OCI-LY3 (cell line): ENCODE measurements around the gene ENHO.

Source experiments
- H2AFZ ChIP-seq: fragments of 200-600, 300-600 bp; shearing (Covaris generic); 2 replicates; pipeline ENCODE4 v1.6.0; 2014; ENCODE audit warnings: antibody characterized with exemption, low read depth, low read length
- H3K27ac ChIP-seq: fragments of 200-600, 300-600 bp; sonication (generic); 2 replicates; pipeline ENCODE4 v1.5.1; 2014; ENCODE audit warnings: mild to moderate bottlenecking, low read length, moderate library complexity, mixed read lengths
- H3K27me3 ChIP-seq: fragments of 200-600, 300-600 bp; sonication (generic); 2 replicates; pipeline ENCODE4 v1.6.1; 2014; ENCODE audit warnings: low read depth, low read length, mixed read lengths
- H3K36me3 ChIP-seq: fragments of 200-600, 300-600 bp; sonication (generic); replicated peaks from 2 replicates; pipeline ENCODE3; 2014; ENCODE audit warnings: low read depth, low read length, mixed read lengths
- H3K4me1 ChIP-seq: fragments of 300-600, 200-600 bp; sonication (generic); 2 replicates; pipeline ENCODE4 v1.6.1; 2014; ENCODE audit warnings: low read length, mixed read lengths
- H3K4me2 ChIP-seq: fragments of 200-600, 300-600 bp; sonication (generic); 2 replicates; pipeline ENCODE4 v1.6.1; 2014; ENCODE audit warnings: low read length, mixed read lengths
- H3K4me3 ChIP-seq: fragments of 300-600, 200-600 bp; sonication (generic); 2 replicates; pipeline ENCODE4 v1.5.1; 2014; ENCODE audit warnings: antibody characterized with exemption, mild to moderate bottlenecking, low read length, moderate library complexity
- H3K79me2 ChIP-seq: fragments of 300-600, 200-600 bp; shearing (Covaris generic); 2 replicates; pipeline ENCODE4 v1.6.1; 2014; ENCODE audit warnings: mild to moderate bottlenecking, low read length, mixed read lengths
- H3K9ac ChIP-seq: fragments of 300-600, 200-600 bp; shearing (Covaris generic); 2 replicates; pipeline ENCODE4 v1.6.0; 2014; ENCODE audit warnings: mild to moderate bottlenecking, low read length, moderate library complexity
- H3K9me3 ChIP-seq: fragments of 200-600, 300-600 bp; shearing (Covaris generic); 2 replicates; pipeline ENCODE4 v1.6.1; 2014; ENCODE audit warnings: low read length, mixed read lengths; ENCODE audit not compliant: insufficient read depth
- H4K20me1 ChIP-seq: fragments of 200-600, 300-600 bp; sonication (generic); 2 replicates; pipeline ENCODE4 v1.6.1; 2016; ENCODE audit warnings: low read length, mixed read lengths; ENCODE audit not compliant: insufficient read depth
- CTCF ChIP-seq: fragments of 200-600, 300-600 bp; sonication (generic); IDR thresholded peaks from 2 replicates; pipeline ENCODE4 v1.5.1; 2014; ENCODE audit warnings: antibody characterized with exemption, low read length, low read depth
- EZH2phosphoT487 ChIP-seq: fragments of 200-600 bp; shearing (Covaris generic); IDR thresholded peaks from 2 replicates; pipeline ENCODE4 v1.6.1; 2018; ENCODE audit warnings: antibody characterized with exemption, mixed run types, low read depth

Gene ENHO

GRCh38 chr9:34518110-34518616 lies 4.6 kb downstream of the ENHO start:
- H4K20me1 ChIP-seq: 0 out of 2 replicates have a peak, but pooled peaks cover 4% of the 10 kb centered on the region
- peaks cover 18% of the 10 kb centered on the region for H3K27me3 ChIP-seq
- no peaks in the 10 kb centered on the region for H3K36me3 ChIP-seq
- no peak overlapping the region for H3K4me2 ChIP-seq
- H2AFZ ChIP-seq: no peak overlapping the region
- H3K27ac ChIP-seq: no peak overlapping the region
- H3K79me2 ChIP-seq: no peaks in the 10 kb centered on the region
- H3K9me3 ChIP-seq: no peaks in the 10 kb centered on the region
- no peak overlapping the region for H3K4me3 ChIP-seq
- TF ChIP-seq CTCF (no peak), EZH2phosphoT487 (no peak)
- H3K9ac ChIP-seq: no peak overlapping the region
- H3K4me1 ChIP-seq: peaks cover 4% of the 10 kb centered on the region

GRCh38 chr9:34517185-34517584 lies 5.6 kb downstream of the ENHO start:
- Histone ChIP-seq H3K9ac (no peak overlapping the region), H3K36me3 (no peaks in the 10 kb centered on the region), H3K27me3 (peaks cover 14% of the 10 kb centered on the region), H3K9me3 (no peaks in the 10 kb centered on the region), H3K4me2 (no peak overlapping the region), H2AFZ (no peak overlapping the region), H3K79me2 (no peaks in the 10 kb centered on the region), H3K27ac (no peak overlapping the region), H4K20me1 (0 out of 2 replicates have a peak, but pooled peaks cover 4% of the 10 kb centered on the region), H3K4me3 (no peak overlapping the region), H3K4me1 (no peaks in the 10 kb centered on the region)
- TF ChIP-seq CTCF (no peak), EZH2phosphoT487 (no peak)

GRCh38 chr9:34515959-34516358 lies 6.8 kb downstream of the ENHO start:
- Histone ChIP-seq H3K4me2 (no peak overlapping the region), H2AFZ (no peak overlapping the region), H4K20me1 (0 out of 2 replicates have a peak, but pooled peaks cover 4% of the 10 kb centered on the region), H3K27ac (no peak overlapping the region), H3K79me2 (no peaks in the 10 kb centered on the region), H3K36me3 (no peaks in the 10 kb centered on the region), H3K27me3 (peaks cover 11% of the 10 kb centered on the region; the same call in 1 of the 2 replicates), H3K9ac (no peak overlapping the region), H3K4me3 (no peak overlapping the region), H3K9me3 (no peaks in the 10 kb centered on the region), H3K4me1 (no peaks in the 10 kb centered on the region)
- TF ChIP-seq CTCF: no peak
- TF ChIP-seq EZH2phosphoT487: no peak

GRCh38 chr9:34514816-34515215 lies 8.0 kb downstream of the ENHO start:
- Histone ChIP-seq H3K4me2 (no peak overlapping the region), H3K9ac (no peak overlapping the region), H3K4me3 (no peak overlapping the region), H2AFZ (no peak overlapping the region), H3K4me1 (no peaks in the 10 kb centered on the region), H3K36me3 (no peaks in the 10 kb centered on the region), H3K9me3 (no peaks in the 10 kb centered on the region), H3K79me2 (no peaks in the 10 kb centered on the region), H3K27me3 (peaks cover 12% of the 10 kb centered on the region), H4K20me1 (0 out of 2 replicates have a peak, but pooled peaks cover 4% of the 10 kb centered on the region), H3K27ac (no peak overlapping the region)
- no peak for TF ChIP-seq CTCF
- TF ChIP-seq EZH2phosphoT487: no peak
